GM18508 (cell line): ENCODE data around the gene EXOSC9.

ENCODE experiments used
- ATAC-seq: cut with Tn5 transposase; IDR thresholded peaks from one replicate; pipeline ENCODE4 v1.9.1; 2021; ENCODE audit warnings: moderate number of reproducible peaks; ENCODE audit not compliant: insufficient read depth, unreplicated experiment

EXOSC9 gene

DNA sequence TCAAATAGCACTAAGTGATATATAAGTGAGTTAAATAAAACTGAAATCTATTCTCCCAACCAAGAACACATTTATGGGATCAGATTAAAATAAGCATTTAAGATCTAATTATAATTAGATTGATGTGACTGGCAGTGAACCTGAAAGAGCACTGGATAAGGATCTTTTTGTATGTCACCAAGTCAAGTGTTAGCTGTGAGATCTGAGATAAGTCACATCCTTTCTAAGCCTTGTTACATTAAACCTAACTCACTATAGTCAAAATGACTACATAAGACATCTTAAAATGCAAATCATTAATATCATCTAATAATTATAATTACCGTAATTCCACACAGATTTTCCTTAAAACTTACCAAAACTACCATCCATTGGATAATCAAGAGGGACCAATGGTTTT is 20.9 kb downstream of the EXOSC9 start:
- ATAC-seq: no peak

DNA sequence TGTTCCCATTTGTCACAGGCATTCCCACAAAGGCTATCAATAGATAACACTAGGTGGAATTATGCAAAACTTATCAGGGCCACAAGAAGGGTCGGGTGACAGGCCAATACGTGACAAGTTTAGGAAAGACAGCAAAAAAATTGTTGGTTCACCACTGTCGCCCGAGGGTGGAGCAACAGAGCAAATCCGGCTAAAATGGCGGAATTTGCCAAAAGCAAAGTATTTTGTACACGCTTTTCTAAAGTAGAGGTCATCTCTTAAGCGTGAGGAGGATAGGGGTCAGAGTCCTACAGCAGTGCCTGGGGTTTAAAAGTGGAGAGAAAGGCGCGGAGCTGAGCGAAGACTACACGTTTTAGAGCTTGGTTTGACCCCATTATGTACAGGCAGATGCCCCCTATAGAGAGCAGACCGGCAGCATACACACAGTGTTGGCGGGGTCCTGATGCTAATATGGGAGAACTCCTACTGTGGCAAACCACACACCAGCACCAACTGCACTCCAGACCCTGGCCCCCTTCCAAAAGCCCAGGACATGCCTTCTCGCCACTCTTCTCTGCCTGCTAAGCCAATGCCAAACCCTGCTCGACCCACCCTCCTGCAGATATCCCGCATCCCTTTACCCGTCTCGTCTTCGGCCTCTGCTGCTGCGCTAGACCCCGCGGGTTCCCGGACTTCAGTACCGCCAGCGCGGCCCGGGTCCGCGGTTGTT is 21.8 kb downstream of the EXOSC9 start:
- ATAC-seq: no peak

DNA sequence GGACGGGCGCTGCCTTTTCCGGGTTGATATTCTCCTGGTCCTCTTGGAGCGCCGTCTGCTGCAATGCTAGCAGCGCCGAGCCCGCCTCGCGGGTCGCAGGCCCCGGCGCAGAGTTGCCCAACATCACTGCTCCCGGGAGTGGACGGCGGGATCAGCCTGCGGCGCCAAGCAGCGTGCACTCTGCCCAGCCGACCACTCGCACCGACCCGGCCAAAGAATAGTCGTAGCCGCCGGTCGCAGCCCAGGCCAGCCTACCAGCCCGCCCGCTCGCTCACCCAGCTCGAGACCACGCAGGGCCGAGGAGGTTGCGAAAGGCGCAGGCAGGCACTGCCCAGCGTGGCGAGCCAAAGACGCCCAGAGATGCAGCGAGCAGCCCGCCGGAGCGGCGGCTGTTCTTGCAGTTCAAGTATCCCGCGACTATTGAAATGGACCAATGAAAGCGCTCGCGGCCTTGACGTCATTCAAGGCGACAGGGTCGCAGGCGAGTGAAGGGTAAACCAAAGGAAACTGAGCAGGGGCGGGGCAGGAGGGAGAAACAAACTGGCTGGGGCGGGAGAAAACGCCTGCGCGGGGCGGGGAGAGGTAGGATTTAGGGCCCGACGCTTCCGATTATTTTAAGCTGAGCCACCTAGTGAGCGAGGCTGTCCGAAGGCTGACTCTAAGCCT is 22.5 kb downstream of the EXOSC9 start, which contains the start of gene CCNA2:
Gene CCNA2 (minus strand): TSS at position 379 of the 666 bp plus-strand sequence. CDS start 255 bp downstream, at position 124.
- ATAC-seq: peak; percentile 86

DNA sequence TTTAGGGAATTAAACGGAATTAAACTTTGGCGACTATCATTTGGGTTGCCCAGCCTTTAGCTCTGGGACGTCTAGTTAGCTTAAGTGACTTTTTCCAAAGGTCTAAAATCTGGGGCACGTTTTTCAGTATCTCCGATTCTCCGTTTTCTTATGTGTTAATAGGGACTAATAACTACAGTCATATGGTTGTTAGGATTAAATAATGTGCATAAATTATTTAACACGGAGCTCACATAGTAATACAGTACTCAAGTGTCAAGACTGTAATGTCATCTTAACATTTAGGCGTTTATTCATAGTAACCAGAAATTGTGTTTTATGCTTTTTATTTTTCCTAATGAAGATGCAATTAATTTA is 23.0 kb downstream of the EXOSC9 start:
- ATAC-seq: peak; percentile 3

DNA sequence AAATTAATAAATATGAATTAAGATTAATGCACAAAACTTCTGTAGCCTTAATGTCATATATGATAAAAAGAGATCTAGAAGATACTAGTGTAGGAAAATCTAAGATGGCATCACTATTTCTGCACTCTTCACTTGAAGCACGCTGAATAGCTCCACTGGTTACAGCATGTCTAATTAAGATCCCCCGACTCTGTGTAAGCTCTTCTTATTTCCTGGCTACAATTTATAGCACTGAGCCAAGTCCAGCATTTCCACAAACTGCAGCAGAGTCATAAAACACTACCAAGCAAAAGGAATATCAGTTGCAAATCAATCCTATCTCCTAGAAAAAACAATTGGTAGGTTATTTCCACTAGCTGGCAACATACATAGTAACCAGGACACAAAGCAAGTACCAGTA is 23.8 kb downstream of the EXOSC9 start:
- no peak for ATAC-seq

DNA sequence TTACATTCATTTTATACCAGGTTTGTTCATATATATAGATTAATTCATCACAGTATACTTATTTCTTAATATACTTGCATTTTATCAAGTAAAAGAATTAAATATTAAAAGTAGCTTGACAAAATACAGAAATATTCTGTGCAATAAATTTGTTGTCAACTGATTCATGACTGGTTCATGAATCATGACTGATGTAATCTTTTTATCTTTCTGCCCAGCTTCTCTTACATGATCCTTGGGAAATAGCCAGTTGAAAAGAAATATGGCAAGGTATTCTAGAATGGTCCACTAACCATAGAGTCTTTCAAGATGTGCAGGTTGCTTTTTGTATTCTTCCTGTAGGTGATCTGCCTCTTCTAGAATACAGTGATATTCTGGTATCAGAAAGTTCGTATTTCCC is 26.7 kb downstream of the EXOSC9 start:
- no peak for ATAC-seq

DNA sequence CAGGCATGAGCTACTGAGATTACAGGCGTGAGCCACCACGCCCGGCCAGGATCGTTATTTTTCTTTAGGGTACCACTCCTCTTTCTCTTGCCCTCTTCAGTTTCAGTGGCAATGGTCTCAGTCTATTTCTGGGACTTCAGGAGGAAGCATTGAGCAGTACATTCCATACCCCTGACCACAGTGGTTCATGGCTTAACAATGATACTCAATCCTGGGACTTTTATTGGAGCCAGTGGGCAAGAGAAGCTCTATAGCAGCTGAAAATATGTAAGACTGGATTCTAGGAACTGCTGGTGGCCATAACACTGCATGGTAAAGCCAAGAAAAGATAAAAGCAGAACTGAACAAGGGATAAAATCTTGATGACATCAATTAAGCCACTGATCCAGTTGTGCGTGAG is 28.4 kb downstream of the EXOSC9 start:
- no peak for ATAC-seq

DNA sequence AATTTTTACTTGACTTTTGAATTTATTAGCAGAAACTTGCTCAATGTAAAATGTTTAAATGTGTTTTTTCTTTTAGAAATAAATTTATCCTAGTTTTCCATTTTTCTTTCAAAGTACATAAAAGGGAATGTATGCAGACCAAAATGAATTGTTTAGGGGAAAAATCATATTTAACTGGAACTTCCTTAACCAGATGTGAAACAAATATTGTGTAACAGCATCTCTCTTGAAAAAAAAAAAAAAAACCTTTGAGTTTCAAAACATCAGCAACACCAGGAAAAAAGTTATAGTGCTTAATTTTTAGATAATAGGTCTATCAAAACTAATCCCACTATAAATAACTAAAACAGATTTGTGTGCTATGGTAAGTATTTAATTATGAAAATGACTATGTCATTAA is 37.0 kb downstream of the EXOSC9 start:
- no peak for ATAC-seq

DNA sequence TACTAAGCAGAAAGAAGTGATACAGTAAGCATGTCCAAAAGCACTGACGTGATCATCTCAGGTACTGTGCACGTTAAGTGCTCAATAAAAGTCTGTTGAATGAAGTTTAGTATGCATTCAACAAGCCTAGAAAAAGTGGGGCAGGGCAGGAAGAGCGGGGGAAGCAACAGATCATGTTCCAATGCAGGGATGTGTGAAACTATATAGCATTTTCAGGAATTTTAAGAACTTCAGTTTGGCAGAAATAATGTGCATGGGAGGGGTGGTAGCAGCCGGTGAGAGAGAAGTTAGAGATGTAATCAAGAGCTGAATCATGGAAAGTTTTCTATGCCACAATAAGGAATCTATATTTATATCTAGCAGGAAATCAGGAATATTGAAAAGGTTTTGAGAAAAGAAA is 41.7 kb downstream of the EXOSC9 start:
- ATAC-seq: no peak

DNA sequence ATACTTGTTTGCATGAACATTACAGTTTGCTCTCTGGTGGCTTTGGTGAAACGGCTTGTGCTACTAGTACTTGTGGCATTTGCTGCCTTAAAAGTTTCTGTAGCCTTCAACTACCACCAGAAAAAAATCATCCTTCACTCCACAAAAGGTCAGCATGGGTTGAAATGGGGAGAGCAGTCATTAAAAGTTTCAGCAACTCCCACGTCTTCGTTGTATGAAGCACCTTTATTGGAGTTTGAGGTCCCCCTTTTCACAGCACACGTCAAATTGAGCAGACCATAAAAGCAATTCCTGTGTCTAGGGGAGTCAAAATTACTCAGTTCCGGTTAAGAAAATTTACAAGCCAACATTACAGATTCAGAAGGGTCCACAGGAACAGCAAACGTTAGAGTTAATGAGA is 45.5 kb downstream of the EXOSC9 start:
- no peak for ATAC-seq

DNA sequence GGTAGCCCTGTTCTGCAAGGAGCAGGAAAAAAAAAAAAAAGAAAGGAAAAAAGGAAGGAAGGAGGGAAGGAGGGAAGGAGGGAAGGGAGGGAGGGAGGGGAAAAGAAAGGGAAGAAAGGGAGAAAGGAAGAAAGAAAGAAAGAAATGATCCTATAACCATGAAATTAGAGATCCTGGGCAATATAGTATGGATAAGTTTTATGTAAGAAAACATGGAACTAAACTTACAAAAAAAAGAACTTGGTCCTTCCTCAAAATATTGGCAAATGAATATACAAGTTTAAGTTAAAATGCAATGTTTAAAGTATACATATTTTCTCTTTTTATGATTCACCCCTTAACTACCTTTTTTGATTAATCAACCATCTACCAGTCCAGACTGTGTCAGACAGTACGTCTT is 50.2 kb downstream of the EXOSC9 start:
- no peak for ATAC-seq

DNA sequence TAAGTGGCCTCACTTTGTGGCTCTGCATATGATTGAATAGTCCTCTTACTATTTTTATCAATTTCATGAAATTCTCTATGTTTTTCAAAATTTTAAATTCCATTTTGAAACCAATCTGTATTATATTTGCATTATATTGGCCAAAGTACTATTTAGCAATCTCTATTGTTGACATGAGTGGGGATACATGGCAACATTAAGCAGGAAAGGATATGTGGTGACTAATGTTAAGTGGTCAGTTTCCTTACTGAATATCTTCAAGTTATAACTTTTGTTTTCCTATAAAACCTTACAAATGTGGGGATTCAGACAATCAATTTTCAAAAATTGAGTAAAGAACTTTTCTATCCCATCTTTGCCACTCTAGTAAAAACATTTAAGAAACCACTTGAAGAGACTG is 59.0 kb downstream of the EXOSC9 start:
- no peak for ATAC-seq

DNA sequence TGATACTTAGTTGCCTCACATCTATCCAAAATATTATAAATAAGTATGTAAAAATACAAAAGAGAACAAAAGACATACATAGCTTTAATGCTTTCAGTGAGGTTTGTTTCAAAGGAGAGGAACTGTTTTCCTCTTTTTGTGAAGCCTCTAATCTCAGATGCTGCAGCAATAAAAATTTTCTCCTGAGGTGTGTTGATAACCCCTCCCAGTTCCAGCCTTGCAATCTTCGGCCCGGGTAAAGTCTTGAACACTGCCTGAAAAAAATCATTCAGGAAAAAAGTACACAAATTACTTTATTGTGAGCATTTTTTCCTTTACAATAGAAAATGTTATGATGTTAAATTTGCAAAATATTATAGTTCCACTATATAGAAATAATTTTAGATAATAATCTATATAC is 60.3 kb downstream of the EXOSC9 start:
- ATAC-seq: no peak

DNA sequence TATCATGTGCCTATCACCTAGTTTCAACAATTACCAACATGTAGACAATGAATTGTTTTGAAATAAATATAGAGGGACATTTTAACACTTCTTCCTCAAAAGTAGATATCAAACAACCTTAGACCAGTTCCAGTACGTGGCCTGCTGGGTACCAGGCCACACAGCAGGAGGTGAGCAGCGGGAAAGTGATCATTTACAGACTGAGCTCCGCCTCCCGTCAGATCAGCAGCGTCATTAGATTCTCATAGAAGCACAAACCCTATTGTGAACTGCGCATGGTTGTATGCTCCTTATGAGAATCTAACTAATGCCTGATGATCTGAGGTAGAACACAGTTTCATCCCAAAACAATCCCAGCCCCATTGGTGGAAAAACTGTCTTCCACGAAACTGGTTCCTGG is 62.7 kb downstream of the EXOSC9 start:
- no peak for ATAC-seq
